Measurements from ENCODE around the gene CCDC170.
"Not testable (repeated sequence)": the region's sequence is repeated elsewhere in the genome, so short reads cannot be mapped to it uniquely, and the experiment has no call there.

The CCDC170 gene

DNA sequence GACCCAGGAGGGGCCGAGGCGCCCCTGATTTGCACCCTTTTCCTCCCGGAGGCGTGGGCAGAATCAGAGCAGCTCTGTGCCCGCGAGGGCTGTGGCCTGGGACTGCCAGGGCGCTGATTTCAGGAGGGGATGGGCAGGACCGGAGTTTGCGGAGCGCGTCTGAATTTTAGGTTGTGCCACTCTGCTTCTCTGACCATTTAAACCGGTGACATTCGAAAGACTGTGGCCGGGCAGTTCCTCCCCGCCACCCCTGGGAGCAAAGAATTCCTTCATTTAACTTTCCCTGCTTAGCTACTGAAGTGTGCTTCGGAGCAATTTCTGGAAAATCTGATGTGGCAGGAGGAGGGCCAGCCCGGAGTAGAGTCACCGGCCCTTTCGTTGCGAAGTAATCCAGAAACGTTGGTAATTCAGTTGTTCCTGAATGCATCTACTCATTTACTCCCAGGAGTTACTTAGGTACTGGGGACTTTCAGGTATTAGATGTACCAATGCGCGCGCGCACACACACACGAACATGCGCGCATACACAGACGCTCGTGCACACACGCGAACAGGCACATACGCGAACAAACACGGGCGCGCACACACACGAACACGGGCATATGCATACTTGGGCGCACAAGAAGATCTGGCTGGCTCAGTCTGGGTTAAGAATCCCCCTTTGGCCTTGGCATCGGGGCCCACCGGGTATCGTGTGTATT lies 568 bp downstream of the CCDC170 start:
- no peak for DNase-seq

DNA sequence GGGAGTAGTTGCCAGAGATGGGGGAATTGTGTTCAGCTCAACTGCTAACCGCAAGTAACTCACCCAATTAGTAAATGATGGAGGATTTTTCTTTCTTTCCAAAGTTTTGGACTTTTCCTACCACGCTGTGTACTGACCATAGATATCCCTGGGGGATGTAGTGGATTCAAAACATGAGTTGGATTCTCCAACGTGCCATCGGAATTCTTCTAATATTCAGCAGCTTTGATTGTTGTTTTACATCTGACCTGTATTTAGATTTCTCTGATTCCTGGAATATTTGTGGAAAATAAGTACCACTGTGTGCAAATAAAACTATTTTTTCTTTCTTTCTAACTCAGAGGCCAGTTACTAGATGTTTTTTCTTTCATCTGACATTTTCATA lies 1.1 kb downstream of the CCDC170 start:
- no peak for DNase-seq

DNA sequence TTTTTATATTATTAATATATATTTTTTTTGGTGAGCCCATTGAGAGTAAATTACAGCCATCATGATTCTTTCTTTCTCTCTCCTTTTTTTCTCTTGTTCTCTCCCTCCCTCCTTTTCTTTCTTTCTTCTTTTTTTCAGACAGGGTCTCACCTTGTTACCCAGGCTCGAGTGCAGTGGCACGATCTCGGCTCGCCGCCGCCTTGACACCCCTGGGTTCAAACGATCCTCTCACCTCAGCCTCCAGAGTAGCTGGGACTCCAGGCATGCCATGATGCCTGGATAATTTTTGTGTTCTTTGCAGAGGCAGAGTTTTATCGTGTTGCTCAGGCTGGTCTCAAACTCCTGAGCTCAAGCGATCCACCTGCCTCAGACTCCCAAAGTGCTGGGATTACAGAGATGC lies 1.6 kb downstream of the CCDC170 start:
- no peak for DNase-seq

DNA sequence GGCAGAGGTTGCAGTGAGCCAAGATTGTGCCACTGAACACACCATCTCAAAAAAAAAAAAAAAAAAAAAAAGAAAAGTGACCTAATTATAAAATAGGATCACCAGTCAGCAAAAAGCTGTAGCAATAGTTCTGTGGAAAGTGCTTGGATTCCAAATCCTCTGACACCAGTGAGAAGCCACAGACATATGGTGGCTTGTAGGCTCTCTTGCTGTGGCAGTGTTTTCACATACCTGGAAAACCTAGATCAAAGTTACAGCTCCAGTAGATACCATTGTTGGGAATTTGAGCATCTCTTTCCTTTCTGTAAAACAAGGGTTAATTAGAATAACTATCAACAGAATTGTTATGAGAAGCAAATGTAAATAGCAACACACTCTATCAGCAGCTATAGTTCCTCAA lies 4.1 kb downstream of the CCDC170 start:
- no peak for DNase-seq

DNA sequence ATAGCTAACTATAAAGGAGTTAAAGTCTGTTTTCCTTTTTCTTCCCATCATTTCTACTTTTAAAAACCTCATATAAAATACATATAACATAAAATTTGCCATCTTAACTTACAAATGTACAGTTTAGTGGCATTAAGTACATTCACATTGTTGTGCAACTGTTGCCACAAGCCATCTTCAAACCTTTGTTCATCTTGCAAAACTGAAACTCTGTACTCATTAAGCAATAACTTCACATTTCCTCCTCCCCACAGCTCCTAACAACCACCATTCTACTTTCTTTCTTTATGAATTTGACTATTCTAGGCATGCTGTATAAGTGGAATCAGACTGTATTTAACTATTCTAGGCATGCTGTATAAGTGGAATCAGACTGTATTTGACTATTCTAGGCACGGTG lies 4.5 kb downstream of the CCDC170 start:
- no peak for DNase-seq

DNA sequence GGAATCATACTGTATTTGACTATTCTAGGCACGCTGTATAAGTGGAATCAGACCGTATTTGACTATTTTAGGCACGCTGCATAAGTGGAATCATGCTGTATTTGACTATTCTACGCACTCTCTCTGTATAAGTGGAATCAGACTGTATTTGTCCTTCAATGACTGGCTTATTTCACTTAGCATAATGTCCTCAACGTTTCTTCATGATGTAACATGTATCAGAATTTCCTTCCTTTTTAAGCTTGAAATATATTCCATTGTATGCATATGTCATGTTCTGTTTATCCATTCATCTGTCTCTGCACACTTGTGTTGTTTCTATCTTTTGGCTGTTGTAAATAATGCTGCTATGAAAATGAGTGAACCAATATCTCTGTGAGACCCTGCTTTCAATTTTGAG lies 5.7 kb downstream of the CCDC170 start:
- no peak for DNase-seq

DNA sequence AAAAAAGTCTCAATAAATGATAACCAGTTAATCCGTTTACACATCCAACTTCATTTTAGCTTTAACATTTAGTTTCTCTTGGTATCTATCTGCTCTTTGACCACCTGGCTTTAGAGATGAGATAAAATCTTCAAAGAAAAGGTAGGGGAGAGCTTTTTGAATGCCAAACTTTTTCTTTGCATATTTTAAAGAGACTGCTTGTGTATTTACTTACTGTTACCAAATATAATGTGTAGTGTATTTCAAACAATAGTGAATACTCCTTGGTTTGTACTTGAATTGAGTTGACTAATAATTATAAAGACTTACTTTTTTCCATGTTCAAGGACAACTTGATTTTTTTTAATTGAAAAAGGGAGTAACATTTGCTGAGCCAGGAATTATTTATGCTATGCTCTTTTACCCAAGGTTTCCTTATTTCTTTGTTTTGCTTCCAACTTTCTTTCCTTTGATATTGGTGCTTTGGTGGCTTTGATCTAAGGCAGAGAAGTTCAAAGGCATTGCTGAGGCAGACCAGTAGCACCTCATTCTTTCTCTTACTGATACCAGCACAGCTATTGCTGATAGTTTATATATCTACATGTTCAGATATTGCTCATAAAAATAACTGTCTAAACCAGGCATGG lies 7.8 kb downstream of the CCDC170 start:
- no peak for DNase-seq

DNA sequence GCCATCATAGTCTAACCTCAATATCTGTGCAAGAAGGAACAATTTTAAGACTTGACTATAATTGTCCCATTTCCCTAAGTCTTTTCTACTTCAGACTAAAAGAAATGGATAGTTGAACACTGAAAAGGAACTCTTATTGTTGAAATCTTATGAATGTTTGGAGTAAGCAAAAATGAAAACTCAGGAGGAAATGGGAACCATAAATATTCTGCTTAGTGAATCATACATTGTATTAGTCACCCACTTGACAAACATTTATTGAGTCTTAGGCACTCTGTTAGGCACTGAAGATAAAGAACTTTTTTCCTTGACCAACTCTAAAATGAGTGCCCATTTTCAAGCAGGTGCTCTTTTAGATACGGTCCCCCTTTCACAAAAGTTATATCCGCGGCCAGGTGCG lies 8.7 kb downstream of the CCDC170 start:
- DNase-seq = no peak

DNA sequence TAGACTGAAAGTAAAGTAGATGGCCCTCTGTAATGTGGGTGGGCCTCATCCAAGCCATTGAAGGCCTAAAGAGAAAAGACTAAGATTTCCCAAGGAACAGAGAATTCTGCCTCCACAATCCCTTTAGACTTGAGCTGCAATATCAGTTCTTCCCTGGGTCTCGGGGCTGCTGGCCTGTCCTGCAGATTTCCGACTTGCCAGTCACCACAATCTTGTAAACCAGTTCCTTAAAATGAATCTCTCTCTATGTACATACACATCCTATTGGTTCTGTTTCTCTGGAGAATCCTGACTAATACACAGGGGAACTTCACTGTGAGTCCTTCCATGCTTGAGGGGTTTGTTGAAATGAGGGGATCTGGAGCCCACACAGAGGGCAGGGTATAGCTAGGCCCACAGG lies 12.9 kb downstream of the CCDC170 start:
- DNase-seq = no peak

DNA sequence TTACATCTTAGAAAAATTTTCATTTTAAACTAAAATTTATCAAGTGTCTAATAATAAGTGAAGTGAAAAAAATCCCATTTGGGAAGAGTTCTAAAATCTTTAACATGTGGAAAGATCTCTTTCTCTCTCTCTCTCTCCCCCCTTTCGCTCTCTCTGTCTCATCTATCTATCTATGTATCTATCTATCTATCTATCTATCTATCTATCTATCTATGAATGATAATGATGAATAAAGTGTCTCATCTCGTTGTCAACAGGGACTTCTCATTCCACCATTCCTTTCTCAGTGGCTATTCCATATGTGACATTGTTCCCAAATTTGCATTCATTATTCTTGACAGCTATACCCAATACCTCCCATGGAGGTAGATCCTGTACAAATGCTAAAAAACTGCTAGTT lies 15.2 kb downstream of the CCDC170 start:
- DNase-seq = no peak

DNA sequence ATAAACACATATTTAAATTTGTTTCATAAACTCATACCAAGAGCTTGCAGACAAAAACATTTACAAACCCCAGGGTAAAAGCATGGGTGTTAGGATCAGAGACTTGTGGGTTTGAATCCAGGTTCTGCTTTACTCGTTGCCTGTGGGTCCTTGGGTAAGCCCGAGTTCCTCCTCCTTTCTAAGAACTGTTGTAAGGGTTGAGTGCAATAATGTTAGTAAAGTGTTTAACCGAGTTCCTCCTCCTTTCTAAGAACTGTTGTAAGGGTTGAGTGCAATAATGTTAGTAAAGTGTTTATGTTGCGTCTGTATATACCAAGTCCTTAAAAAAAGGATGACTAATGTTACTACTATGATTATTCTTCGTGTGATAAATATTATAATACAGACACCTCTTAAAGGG lies 18.7 kb downstream of the CCDC170 start:
- DNase-seq = no peak

DNA sequence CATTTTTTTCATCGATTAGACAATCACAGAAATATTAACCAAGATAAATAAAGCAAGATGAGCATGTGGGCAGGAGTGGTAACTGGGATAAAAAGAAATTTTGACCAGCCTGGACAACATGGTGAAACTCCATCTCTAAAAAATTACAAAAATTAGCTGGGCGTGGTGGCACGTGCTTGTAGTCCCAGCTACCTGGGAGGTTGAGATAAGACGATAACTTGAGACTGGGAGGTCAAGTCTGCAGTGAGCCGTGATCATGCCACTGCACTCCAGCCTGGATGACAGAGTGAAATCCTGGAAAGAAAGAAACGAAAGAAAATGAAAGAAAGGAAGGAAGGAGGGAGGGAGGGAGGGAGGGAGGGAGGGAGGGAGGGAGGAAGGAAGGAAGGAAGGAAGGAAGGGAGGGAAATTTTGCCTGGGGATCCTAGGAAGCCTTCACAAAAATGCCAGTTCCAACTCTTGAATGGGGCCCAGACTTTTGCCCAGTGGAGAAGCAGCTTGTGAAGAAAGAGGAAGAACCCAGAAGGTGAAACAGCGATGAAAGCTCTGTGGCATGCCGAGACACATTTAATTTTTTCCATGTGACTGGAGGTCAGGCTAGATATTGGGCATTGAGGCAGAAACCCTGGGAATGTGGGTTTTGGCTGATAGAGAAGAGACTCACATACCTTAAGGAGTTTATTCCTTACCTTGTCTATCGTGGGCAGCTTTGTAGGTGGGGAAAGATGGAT lies 20.3 kb downstream of the CCDC170 start:
- DNase-seq = no peak

DNA sequence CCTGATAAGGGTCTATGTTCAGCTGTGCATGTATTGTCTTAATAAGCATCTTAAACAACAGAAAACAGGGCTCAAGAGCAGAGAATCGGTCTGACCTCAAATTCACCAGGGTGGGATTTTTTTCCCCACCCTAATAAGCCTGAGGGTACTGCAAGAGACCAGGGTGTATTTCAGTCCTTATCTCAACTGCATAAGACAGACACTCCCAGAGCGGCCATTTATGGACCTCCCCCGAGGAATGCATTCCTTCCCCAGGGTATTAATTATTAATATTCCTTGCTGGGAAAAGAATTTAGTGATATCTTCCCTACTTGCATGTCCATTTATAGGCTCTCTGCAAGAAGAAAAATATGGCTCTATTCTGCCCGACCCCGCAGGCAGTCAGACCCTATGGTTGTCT lies 25.2 kb downstream of the CCDC170 start:
- not testable (repeated sequence) for DNase-seq

DNA sequence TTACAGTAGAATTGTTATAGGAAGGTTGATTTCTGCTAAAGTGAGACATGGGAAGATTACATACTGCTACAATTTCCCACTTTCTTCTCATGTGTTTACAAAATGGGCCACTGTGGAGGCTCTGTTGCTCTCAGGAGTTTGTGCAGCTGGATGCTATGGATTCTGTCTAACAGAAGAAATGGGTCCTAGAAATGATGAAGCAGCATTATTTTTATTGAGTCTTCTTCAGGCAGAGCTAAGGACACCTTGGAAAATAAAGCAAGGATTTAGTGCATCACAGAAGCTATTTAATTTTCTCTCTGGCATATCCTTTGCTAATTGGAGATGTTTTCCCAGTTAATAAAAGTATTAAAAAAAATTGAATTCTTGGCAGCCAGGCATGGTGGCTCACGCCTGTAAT lies 29.2 kb downstream of the CCDC170 start:
- DNase-seq = no peak

DNA sequence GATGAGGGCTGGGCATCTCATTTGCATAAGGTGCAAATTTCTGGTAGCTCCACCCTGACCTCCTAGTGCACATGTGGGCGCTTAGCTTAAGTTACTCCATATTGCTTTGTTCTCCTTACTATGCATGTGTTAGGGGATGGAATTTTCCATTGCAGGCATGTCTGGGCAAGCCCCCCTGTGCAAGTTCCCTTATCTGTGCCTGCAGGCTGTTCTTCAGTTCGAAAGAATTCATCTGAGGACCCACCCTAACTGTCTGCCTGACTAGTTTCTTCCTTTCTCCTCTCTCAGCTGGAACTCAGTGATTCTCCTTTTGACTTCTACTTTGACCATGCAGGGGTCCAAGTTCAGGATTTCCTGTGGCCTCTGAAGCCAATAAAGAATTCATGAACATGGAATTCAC lies 30.2 kb downstream of the CCDC170 start:
- DNase-seq = no peak

DNA sequence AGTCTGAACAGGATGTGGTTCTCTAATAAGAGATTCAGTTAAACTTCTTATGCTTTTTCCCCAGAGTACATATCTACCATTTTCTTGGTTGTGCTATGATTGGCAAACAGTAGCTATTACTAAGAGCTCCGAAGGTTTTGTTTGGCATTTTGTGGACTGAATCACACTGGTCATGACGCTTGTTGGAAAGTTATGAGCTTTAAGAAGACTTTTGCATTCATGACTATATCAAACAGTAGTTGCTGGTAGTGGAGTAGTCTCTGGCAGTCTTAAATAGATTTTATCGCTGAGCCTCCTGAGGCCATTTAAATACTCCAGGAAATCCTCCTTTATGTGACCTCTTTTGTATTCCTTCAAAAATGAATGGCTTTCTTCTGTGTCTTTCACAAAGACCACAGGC lies 40.8 kb downstream of the CCDC170 start:
- no peak for DNase-seq

DNA sequence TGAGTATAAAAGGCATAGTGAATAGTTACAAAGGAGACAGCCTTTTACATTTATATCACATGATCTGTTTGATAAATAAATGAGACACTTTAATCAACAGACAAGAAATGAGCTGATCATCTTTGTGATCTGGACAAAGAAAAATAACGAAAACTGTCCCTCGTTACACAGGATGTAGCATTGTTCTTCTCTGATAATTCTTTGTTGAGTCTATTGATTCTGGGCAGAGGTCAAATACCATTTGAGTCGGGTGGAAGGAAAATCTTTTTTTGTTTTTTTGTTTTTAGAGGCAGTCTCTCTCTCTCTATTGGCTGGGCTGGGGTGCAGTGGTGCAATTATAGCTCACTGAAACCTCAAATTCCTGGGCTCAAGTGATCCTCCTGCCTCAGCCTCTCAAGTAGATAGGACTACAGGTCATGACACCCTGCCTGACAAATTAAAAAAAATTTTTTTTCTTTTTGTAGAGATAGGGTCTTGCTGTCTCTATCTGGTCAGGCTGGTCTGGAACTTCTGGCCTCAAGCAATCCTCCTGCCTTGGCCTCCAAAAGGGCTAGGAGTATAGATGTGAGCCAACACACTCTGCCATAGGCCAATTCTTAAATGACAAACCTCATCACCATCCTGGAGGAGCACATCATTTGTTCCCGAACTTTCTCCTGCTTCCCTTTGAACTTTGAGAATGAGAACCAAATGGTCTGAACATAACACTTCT lies 41.8 kb downstream of the CCDC170 start:
- no peak for DNase-seq

DNA sequence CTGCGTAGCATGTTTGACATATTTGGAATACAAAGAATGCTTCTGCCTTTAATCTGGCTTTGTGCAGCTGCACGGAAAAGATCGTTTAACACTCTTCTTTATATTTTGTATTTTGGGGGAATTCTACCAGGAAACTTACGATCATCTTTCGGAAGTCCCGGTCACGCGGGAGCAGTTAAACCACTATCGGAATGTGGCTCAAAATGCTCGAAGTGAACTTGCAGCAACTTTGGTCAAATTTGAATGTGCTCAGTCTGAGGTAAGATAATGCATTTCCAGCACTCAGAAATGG lies 42.3 kb downstream of the CCDC170 start:
- DNase-seq = no peak

DNA sequence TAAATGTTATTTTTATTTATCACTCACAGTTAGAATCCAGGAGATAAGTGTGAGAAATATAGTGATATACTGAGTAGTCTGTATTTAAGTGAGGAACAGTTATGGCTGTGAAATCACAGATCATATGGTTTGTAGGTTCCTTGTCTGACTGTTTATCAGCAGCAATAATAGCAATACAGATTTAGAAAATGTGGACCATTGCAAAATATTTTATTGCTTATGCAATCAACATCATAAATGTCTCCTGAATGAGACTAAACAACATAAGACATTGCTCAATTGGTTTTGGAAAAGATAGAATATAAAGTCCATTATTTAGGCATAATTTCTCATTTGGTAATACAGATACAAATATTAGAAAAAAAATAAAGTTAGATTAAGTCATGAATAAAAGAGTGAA lies 43.7 kb downstream of the CCDC170 start:
- no peak for DNase-seq

DNA sequence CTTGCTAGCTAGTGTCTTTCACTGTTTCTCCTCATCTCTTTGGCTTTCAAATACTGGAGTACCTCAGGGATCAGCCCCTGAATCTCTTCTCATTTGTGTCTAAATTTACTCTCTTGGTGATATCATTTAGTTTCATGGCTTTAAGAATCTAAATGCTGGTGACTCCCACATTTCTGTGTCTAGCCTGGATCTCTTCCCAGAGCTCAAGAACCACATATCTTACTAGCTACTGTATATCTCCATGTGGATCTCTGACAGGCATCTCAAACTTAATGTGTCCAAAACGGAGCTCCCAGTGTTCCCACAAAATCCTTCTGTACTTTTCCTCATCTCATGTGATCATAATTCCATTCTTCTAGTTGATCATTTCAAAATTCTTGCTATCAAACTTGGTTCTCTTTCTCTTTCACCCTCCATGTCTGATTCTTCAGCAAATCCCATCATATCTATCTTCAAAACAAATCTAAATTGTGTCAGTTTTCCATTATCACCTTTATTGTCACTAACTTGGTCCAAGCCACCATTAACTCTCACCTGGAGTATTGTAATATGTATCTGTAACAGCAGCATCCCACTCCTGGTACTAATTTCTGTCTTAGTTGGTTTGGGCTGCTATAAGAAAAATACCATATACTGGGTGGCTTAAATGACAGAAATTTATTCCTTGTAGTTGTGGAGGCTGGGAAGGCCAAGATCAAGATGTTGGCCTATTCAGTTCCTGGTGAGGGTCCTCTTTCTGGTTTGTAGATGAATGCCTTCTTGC lies 45.9 kb downstream of the CCDC170 start:
- DNase-seq = no peak

DNA sequence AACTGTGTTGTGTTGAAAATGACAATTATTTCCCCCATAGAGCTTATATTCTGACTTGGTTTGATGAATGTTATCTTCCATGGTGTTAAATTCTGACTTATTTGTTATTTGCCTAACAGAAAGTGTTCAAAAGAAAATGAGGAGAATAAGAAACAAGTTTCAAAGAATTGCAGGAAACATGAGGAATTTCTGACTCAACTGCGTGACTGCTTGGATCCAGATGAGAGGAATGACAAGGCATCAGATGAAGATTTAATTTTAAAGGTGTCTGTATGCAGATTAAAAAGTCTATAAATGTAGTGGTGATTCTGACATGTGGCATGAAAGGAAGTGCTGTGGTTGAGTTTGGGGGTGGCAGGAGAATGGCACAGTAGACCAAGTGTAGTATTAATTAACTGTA lies 50.6 kb downstream of the CCDC170 start:
- DNase-seq = no peak

DNA sequence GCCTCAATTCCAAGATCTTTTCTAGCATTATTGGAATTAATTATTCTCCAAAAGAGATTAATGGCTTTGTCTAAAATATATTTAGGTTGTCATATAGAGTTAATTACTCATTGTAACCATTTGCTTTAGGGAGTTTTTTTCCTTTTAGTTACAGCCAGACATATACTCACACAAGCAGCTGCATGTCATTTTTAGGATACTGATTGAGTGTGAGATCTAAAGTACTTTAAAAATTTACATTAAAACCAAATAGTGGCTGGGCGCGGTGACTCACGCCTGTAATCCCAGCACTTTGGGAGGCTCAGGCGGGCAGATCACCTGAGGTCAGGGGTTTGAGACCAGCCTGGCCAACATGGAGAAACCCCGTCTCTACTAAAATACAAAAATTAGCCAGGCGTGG lies 51.1 kb downstream of the CCDC170 start:
- DNase-seq = not testable (repeated sequence)

DNA sequence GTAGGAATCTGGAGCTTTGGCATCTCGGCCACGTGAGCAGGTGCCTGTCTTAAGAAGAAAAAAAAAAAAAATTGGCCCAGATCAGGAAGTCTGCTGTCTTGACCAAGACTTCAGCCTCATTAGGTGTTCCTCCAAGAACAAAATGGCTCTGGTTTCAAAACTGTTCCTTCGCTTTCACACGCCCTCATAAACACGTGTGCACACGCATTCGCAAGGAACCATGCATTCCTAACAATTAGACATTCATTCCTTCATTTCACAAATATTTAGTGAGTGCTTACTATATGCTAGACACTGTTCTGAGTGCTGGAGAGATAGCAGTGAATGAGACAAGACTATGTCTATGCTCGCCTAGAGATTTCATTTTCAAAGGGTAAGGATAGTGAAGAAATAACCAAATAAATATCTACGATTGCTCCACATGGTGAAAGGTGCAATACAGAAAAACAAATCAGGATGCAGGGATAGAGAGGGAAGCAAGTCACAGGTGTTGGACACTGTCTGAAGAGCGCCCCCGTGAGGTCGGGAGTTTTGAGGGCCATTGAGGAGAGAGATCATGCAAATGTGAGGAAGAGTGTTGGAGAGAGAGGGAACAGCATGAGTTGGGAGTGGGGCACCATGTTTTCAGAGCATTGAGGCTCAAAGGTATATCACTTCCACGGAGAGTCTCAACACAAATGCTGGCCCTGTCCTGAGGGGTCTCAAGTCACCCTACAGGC lies 53.3 kb downstream of the CCDC170 start:
- DNase-seq = no peak

Data from stimulated activated naive CD4-positive, alpha-beta T cell (primary cell).